DMS153 (cell line): ENCODE measurements around the gene RNU1-3.
"Not testable (repeated sequence)": the region's sequence is repeated elsewhere in the genome, so short reads cannot be mapped to it uniquely, and the experiment has no call there.

Experiments
- DNase-seq: peaks from one replicate; lab custom pipeline; 2025; lab: John Stamatoyannopoulos, UW

RNU1-3 gene

DNA sequence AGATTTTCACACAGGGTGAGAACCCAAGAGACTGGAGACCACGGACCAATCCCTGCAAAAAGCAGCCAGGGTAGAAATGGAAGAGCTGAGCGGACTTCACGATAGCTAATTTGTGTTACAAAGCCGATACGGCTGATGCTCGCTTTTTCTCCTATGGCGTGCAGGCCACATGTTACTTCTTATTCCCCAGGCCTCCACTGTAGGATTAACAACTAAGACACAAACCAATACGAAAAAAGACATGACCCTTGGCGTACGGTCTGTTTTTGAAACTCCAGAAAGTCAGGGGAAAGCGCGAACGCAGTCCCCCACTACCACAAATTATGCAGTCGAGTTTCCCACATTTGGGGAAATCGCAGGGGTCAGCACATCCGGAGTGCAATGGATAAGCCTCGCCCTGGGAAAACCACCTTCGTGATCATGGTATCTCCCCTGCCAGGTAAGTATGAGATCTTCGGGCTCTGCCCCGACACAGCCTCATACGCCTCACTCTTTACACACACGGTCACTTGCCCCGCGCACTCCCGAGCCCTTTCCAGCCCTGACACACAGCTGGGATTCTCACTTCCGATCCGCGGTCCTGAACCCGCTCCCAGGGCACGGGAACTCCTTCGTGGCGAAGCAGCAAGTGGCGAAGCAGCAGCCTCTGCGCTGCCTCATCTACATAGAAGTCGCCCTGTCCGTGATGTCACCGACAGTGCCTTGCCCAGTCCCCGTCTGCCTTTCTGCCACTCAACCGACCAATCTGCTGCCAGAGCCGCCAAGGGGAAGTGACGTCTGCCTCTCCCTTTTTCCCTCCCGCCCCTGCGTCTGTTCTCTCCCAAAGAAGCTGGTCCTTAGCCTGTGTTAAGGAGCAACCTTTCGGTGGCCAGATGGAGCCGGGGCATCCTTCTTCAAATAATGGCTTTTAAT lies at the start of gene RNU1-3:
Gene RNU1-3, minus strand, starts transcription at position 447 of the 912 bp plus-strand sequence.
- not testable (repeated sequence) for DNase-seq

DNA sequence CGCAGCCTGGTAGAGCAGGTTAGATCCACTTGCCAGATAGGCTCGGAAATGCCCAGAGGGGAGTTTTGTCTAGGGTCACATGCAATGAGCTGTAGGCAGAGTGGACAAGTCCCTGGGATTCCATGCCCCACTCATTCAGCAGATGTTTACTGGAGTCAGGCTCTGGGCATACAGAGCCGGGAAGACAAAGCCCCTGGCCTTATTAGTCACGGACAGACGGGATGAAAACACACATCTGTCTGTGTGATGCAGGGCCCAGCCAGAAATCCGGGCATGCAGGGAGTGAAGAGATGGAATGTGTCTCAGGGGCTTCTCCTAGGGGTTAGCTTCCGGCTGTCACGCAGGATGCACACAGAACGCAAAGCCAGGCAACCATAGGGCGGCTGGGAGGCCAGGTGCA lies 46.7 kb upstream of the RNU1-3 start:
- not testable (repeated sequence) for DNase-seq

DNA sequence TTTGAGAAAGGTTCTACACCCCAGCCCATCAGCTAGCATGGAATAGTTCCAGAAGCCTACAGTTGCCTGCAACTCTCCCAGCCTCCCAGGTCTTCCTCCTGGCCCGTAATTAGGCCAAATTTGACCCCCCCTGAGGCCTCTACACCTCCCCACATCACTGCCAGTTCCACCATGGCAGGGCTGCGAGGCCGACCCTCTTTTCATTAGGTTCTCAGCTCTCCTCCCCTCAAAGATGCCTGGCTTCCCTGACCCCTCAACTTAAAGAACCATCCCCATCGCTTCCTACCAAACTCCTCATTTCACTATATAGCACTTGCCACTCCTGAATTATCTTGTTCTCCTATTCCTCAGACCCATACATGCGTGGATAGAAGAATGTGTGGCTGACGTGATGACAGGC lies 46.2 kb upstream of the RNU1-3 start:
- DNase-seq = not testable (repeated sequence)

DNA sequence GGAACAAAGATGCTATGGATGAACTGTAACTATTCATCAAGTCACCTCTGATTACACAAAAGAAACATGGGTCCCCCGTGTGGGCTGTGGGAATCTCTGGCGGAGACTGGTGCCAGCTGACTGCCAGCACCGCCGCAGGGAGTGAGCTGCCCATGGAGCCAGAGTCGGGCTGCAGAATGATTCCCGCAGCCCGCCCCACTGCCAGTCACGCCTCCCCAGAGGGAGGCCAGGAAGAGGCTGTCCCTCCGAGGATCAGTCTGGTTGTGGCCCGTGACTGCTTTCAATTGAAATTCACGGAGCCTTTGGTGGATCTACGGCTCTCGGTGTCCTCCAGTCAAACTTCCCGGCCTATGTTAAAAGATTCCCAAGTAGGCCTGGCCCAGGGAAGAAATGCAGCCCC lies 45.8 kb upstream of the RNU1-3 start:
- DNase-seq = not testable (repeated sequence)

DNA sequence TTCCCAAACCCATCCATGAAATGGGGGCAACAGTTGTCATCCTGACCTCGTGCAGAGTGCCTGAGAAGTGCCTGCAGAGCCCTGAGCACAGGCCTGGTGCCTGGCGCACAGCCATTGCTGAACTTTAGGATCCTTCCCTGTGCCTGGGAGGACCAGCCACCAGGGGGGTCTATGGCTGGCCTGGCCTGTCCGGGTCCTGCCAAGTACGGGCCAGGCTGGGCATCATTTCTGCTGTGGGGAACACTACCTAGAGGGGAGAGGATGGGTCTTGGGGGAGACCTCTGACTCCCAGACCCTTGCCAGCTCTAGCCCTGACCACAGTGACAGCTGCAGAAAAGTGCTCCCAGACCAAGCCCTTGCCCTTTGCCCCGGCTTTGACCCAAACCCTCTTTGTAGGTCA lies 45.4 kb upstream of the RNU1-3 start:
- DNase-seq = not testable (repeated sequence)

DNA sequence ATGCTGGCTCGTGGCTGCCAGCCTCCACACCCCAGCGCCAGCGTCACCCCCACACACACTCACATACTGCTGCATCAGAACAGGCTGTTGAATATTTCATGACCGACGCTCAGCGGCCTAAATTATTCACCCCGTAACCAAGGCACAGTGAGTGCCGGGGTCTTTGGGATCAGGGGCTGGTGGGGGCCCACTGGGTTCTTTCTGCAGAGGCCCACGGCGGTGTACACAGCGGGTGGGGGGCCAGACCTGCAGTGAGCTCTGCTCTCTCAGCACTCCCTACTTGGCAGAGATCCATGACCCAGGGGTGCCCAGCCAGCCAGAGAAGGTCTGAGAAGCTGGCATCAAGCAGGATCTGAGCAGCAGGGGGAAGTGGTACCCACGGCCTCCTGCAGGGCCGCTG lies 43.9 kb upstream of the RNU1-3 start:
- DNase-seq = not testable (repeated sequence)

DNA sequence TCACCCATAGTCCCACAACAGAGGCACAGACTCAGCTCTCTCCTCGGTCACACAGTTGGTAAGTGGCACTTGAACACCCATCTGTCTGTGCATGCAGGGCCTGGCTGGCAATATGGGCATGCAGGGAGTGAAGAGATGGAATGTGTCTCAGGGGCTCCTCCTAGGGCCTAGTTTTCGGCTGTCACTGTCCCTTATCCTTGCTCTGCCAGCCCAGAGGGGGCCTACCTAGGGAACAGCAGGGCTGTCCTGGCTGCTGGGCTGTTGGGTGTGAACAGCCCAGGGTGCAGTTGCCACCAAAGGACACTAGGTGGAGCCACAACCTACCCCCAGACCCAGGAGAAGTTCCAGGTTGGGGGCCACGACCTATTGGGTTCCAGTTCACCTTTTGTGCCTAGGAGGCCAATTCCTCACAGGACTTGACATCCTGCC lies 42.9 kb upstream of the RNU1-3 start:
- not testable (repeated sequence) for DNase-seq

DNA sequence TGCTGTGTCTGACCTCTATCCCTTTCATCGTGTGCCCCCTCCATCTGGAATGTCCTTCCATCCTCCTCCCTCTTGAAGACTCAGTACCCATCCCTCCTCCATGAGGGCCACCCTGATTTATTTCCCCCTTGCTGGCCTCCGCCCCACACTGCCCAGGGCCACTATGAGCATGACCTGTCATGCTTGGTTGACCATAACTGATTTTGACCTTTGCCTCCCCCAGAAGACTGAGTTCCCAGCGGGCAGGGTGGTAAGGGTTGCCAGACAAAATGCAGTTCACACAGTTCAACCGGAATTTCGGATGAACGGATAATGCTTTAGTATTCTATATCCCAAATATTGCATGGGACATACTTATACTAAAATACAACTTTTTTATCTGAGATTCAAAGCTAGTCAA lies 42.0 kb upstream of the RNU1-3 start:
- DNase-seq = not testable (repeated sequence)

DNA sequence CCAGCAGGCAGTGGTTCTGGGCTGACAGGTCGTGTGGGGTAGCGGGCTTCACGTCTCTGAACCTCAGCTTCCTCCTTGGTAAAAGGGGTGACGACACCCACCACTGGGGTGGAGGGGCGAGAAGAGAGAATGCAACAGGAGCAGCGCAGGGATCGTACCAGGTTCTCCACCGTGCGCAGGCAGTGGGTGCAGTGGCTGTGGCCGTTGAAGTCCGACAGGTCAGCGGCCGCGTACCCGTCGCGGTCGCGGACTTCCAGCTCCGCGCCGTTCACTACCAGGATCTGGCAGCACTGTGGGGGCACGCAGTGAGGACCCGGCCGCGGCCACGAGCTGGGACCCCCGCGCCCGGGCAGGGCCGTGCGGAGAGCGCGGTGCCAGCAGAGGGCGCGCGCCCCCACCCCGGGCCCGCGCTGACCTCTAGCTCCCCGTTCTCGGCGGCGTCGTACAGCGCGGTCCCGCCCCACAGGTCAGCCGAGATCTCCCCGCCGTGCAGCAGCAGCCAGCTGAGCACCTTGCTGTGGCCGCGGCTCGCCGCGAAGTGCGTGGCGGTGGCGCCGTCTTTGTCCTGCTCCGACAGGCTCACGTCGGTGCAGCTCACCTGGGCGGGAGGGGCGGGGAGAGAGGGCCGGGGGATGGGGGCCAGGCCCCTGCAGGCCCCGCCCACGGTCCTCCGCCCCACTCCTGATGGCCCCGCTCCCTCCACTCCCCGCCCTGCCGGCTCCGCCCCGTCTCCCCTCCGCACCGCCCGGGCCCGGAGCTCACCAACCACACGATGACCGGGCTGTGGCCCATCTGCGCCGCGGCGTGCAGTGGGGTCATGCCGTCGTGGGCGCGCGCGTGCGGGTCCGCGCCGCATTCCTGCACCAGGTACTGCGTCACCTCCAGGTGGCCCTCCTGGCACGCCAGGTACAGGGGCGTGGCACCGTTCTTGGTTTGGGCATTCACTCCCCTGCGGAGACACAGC lies 40.7 kb upstream of the RNU1-3 start:
- DNase-seq = not testable (repeated sequence)

DNA sequence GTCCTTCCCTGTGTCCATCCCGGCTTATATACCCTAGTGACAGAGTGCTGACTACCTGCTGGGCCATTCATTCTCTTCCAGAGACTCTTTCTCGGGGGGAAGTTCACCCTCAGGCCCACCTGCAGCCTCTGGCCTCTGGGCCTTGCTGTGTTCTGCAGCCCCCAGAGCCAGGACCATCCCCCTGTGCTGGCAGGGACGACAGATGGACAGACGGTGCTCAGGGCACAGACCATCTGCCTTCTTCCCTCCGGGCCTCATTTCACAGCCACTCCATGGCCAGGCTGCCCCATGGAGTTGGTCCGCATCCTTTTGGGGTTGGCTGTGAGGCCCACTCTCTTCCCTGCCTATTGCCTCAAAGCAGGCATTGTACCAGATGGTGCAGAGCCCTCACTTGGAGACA lies 39.6 kb upstream of the RNU1-3 start:
- not testable (repeated sequence) for DNase-seq

DNA sequence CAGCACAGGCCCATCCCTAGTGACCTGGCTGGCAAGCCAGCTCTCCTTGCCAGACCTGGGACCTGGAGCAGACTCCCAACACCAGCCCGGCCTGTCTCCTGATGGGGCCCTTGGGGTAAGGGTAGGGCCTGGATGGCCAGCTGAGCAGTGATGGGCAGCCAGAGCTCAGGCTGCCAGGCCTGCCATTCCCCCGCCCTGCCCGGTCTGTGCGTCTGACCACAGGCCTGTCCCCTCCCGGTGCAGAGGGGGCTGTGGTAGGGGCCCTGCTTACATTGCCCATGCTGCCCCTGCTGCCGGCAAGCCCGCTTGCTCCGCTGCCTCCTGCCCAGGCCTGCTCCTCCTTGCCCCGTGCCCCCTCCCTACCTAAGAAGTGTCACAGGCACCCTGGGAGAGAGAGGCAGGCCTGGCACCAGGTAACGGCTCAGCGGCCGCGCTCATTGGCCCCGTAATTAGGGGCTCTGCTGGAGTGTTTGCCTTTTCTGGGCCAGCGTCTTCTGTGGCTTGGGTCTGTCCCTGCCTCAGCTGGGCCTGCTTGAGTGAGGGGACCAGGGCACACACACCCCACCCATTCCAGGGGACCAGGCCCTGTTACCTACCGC lies 37.9 kb upstream of the RNU1-3 start:
- DNase-seq = not testable (repeated sequence)

DNA sequence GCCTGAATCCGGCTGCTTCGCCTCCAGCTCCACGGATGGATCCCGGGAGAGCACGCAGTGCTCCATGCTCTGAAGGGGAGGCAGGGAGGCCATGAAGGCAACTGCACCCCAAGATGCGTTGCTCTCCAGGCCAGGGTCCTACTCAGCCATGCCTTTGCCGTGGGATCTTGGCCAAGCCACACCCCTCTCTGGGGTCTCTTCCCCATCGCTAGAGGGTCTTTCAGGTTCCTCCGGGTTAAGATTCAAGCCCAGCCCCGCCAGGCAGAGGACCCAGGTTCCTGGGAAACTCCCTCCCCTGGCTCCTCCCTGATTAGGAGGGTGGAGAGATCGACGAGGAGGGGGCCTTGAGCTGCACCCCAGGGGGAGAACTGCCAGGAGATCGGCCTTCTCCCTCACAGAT lies 37.3 kb upstream of the RNU1-3 start:
- not testable (repeated sequence) for DNase-seq

DNA sequence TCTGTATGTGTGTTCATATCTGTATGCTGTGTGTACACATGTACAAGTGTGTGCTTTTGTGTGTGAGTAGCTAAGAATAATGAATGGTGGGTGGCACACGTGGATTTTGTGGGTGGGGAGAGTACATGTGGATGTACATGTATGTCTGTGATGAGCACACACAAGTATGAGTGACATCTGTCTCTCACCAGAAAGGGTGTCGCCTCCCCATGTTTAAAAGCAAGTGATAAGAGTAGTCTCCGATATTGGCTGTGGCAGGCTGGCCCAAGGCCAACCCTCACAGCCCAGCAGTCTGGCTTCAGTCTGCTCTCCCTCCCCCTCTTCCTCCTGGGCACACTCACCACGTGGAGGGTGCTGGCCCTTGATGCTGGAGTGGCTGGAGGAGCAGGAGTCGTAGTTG lies 36.9 kb upstream of the RNU1-3 start:
- DNase-seq = not testable (repeated sequence)

DNA sequence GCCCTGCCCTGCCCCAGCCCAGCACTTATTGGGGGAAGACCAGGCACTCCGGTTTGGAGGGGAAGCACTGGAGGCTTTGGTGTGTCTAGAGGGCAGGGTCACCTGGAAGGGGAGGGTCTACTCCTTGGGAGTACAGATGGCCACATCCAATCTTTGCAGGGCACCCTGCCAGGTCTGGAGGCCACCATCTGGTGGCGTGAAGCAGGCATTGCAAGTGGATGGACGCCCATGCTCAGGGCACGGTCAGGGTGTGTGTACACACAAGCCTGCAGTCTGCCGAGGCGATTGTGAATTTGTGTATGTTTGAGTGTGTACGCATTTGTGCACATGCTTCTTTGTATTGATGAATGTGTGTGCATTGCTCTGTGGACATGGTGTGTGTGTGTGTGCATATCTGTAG lies 36.4 kb upstream of the RNU1-3 start:
- DNase-seq = not testable (repeated sequence)

DNA sequence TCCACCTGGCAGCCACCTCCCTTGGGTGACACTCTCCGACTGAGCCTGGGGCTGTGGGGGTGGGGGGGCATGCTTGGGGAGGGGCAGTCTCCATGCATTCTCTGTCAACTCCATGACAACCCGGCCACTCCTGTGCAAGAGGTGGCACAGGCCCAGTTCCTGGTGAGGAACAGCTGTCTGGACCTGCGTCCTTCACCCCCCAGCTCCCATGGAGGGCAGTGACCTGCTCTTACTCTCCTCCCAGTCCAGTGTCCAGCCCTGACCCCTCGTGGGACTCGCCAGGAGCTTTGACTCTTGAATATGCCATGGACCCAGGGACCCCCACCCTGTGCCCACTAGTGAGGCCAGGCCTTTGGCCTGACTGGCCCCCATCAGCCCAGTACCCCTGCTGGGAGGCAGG lies 35.5 kb upstream of the RNU1-3 start:
- not testable (repeated sequence) for DNase-seq

DNA sequence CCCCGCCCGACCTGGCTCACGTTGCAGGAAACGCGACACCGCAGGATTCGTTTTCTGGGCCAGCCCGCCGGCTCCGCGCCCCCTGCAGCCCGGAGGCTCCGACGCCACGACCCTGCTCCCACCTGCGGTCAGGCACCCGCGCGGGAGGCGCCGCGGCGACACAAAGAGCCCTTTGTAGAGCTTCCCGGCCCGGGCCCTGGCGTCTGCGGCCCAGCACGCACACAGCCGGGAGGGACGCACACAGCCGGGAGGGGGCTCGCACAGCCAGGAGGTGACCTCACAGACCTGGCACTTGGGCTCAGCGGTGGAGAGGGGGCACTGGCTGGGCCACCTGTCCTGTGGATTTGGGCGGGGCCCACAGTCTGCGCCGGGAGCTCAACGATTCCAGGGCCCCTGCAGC lies 34.4 kb upstream of the RNU1-3 start:
- DNase-seq = not testable (repeated sequence)

DNA sequence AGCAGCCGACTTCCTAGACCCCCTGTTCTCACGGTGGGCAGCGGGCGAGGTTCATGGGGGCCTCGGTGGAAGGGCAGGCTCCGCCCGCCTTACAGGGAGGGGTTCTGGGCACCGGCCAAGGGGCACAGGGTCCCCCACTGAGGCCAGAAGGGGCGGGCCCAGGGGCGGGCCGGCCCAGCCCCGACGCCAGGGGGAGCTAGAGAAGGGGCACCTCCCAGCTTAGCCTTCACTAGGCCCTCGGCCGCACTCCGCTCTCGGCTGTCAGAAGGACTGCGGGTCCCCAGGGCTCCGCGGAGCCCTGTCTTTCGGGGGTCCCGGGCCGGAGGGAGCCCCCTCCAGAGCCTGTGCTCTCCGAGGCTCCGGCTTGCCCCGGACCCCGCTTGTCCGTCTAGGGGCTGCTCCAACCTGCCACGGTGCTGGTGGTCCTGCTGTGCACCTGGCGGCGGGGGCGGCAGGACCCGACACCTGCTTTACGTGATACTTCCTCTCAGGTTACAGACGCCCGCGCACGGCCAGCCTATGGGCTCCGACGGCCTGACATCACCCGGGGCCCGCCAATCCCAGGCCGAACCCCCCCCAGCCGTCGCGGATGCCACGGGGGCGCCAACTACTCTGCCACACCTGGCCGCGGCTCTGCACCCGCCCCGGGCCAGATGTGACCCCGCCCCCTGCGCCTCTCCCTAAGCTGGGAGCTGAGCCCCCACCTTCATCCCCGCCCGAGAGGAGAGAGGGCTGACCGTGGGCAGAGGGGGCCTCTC lies 33.6 kb upstream of the RNU1-3 start:
- DNase-seq = not testable (repeated sequence)

DNA sequence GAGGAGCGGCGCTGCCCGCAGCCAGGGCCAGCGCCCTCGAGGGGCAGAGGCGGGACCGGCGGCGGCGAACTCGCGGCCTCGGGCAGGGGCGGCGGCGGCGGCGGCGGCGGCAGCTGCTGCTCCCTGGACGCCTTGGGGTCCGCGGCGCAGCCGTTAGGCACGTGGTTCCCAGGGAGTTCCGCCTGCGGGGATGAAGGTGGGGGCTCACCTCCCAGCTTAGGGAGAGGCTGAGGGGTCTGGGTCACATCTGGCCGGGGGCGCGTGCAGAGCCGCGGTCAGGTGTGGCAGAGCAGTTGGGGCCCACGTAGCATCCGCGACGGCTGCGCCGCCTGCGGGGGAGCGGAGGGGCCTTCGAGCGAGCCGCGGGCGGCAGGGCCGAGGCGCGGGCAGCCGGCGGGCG lies 32.7 kb upstream of the RNU1-3 start:
- DNase-seq = not testable (repeated sequence)

DNA sequence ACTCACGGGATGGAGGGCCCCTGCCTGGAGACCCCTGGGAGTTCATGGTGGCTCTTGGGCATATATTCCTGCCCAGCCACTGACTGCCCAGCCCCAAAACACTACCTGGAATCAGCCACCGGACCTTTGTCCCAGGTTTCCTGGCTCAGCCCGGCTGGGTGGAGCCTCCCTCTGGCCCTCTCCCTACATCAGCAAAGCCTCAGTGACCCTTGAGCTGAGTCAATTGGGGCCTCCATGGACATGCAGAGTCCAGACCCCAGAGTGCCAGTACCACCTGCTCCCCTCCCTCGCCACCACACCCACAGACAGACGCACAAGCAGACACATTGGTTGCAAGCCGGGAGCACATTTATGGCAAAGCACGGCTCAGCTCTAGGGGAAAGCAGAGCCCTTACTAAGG lies 30.4 kb upstream of the RNU1-3 start:
- not testable (repeated sequence) for DNase-seq

DNA sequence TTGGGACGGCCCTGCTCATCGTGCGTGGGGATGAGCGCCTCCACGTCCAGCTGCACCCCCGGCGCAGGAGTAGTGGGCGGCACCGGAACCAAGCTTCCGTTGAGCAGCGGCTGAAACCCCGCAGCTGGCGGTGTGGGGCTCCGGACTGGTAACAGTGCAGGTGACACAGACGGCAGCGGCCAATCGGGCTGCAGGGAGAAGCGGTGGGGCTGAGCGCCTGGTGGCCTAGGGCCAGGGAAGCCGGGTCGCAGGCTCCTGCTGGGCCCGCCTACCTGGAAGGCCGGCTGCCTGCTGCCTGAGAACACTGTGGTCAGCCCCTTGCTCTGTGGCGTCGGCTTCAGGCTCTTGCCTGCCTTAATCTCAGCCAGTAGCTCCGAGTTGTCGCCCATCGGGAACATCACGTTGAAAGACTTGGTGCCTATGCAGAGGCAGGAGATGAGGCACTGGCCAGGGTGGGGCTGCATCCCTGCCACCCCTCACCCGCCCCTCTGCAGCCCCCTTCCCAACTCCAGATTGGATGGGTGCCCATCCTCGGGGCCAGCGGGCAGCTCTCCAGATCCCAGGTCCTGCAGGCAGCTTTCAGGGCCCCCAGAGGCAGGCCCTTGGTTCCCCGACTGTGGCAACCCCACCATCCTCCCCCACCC lies 29.9 kb upstream of the RNU1-3 start:
- DNase-seq = not testable (repeated sequence)

DNA sequence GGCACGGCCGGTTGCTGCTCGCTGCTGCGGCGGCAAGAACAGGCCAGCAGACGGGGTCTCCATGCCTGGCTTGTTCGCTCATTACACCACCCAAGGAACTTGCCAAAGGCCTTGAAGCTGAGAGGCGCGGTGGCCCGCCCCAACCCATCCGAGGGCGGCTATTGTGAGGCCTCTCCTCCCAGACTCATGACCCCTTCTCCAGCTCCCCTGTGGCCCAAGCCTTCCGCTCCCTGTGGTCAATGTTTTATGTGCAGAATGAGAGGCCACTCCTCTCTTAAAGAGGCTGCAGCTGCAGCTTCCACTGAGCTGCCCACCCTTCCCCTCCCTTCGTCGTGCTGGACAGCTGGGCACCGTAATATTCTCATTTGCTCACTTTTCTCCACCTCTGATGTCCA lies 27.6 kb upstream of the RNU1-3 start:
- not testable (repeated sequence) for DNase-seq
